NB4 (cell line): Measurements from ENCODE around the gene VWA5B1.

Experiments
- MYC ChIP-seq: IDR thresholded peaks from 2 replicates; pipeline ENCODE4 v1.6.1; 2011; ENCODE audit warnings: low read depth, low read length
- POLR2A ChIP-seq: IDR thresholded peaks from 2 replicates; pipeline ENCODE4 v1.6.1; 2011; ENCODE audit warnings: mild to moderate bottlenecking; ENCODE audit not compliant: insufficient read length; ENCODE audit errors: extremely low read depth
- TF ChIP-seq, protein P1 (sequence below): IDR thresholded peaks from one replicate; pipeline ENCODE4 v1.5.1; 2012; ENCODE audit warnings: low read depth, low read length

DNA sequence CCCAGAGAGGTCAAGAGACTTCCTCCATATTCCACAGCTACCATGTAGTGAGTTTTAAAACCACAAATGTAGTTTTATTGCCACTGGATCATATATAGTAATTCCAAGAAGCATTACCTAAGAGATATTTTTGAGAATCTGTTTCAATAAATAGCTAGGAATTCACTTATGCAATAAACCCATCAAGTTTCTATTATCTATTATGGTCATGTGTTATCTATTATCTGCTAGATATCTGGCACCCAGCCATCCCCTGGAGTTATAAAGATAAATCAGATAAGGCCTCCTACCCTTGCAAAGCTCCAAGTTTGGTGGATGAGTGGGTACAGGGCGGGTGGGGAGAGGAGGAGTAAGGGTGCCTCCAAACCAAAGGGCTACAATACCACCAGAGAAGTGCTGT, 10.3 kb upstream of the VWA5B1 start:
- TF ChIP-seq POLR2A (no peak), MYC (no peak)
- TF ChIP-seq, protein P1, sequence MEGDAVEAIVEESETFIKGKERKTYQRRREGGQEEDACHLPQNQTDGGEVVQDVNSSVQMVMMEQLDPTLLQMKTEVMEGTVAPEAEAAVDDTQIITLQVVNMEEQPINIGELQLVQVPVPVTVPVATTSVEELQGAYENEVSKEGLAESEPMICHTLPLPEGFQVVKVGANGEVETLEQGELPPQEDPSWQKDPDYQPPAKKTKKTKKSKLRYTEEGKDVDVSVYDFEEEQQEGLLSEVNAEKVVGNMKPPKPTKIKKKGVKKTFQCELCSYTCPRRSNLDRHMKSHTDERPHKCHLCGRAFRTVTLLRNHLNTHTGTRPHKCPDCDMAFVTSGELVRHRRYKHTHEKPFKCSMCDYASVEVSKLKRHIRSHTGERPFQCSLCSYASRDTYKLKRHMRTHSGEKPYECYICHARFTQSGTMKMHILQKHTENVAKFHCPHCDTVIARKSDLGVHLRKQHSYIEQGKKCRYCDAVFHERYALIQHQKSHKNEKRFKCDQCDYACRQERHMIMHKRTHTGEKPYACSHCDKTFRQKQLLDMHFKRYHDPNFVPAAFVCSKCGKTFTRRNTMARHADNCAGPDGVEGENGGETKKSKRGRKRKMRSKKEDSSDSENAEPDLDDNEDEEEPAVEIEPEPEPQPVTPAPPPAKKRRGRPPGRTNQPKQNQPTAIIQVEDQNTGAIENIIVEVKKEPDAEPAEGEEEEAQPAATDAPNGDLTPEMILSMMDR, result no peak
